ENCODE data around the gene TEDC2. TPM values are rescaled to one million over a fixed set of nuclear protein-coding genes. Genes with fewer than 3 reads are reported as not detected.

TEDC2 gene
- total RNA-seq, 1 donor from 2014 or later, result 32.2 TPM

DNA sequence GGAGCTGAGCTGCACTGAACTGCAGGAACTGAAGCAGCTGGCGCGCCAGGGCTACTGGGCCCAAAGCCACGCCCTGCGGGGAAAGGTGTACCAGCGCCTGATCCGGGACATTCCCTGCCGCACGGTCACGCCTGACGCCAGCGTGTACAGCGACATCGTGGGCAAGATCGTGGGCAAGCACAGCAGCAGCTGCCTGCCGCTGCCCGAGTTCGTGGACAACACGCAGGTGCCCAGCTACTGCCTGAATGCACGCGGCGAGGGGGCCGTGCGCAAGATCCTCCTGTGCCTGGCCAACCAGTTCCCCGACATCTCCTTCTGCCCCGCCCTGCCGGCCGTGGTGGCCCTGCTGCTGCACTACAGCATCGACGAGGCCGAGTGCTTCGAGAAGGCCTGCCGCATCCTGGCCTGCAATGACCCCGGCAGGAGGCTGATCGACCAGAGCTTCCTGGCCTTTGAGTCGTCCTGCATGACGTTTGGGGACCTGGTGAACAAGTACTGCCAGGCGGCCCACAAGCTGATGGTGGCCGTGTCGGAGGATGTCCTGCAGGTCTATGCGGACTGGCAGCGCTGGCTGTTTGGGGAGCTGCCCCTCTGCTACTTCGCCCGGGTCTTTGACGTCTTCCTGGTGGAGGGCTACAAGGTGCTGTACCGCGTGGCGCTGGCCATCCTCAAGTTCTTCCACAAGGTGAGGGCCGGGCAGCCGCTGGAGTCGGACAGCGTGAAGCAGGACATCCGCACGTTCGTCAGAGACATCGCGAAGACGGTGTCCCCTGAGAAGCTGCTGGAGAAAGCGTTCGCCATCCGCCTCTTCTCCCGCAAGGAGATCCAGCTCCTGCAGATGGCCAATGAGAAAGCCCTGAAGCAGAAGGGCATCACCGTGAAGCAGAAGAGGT, 36.6 kb downstream of the TEDC2 start:
- H3K4me1 Mint-ChIP-seq (ENCODE audit: low read depth), result peaks cover 2% of the 10 kb centered on the region
- TF ChIP-seq, protein P1, sequence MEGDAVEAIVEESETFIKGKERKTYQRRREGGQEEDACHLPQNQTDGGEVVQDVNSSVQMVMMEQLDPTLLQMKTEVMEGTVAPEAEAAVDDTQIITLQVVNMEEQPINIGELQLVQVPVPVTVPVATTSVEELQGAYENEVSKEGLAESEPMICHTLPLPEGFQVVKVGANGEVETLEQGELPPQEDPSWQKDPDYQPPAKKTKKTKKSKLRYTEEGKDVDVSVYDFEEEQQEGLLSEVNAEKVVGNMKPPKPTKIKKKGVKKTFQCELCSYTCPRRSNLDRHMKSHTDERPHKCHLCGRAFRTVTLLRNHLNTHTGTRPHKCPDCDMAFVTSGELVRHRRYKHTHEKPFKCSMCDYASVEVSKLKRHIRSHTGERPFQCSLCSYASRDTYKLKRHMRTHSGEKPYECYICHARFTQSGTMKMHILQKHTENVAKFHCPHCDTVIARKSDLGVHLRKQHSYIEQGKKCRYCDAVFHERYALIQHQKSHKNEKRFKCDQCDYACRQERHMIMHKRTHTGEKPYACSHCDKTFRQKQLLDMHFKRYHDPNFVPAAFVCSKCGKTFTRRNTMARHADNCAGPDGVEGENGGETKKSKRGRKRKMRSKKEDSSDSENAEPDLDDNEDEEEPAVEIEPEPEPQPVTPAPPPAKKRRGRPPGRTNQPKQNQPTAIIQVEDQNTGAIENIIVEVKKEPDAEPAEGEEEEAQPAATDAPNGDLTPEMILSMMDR (IDR thresholded peaks at IDR 0.05; ENCODE audit: unreplicated experiment), result no peak
- H3K9me3 Mint-ChIP-seq (ENCODE audit: low read depth), result no peaks in the 10 kb centered on the region
- H3K27me3 Mint-ChIP-seq, result no peaks in the 10 kb centered on the region
- no peak overlapping the region for H3K4me3 Mint-ChIP-seq (ENCODE audit: low read depth)
- H3K27ac Mint-ChIP-seq, result no peak overlapping the region
- H3K36me3 Mint-ChIP-seq (ENCODE audit: insufficient read depth), result peaks cover 1% of the 10 kb centered on the region
- no peak for DNase-seq (ENCODE audit: low spot score, unreplicated experiment)

DNA sequence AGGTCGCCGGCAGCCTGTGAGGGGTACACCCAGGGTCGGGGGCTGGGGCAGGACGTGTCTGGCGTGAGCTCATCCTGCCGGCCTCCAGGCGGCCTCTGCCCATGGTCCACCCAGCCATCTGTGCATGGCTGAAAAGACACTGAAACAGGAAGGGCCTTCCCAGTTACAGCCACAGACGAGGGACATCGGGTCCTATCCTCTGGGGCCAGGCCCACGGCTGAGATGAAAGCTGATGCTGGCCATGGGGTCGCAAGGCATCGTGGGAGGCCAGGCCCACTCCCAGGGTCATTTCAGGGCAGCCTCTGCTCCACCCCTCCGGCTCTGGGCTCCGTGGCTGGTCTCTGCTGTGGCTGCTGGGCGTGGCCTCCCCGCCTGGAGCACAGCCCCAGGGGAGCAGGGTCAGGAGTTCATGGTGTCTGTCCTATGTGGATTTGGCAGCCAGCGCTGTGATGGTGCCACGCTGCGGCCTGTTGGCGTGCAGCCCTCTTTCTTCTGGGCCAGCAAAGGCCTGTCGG, 37.3 kb downstream of the TEDC2 start:
- no peak for DNase-seq (ENCODE audit: low spot score, unreplicated experiment)
- Mint-ChIP-seq H3K27ac (no peak overlapping the region), H3K27me3 (no peaks in the 10 kb centered on the region), H3K9me3 (ENCODE audit: low read depth) (no peaks in the 10 kb centered on the region), H3K36me3 (ENCODE audit: insufficient read depth) (peaks cover 1% of the 10 kb centered on the region), H3K4me3 (ENCODE audit: low read depth) (no peak overlapping the region), H3K4me1 (ENCODE audit: low read depth) (peaks cover 2% of the 10 kb centered on the region)
- TF ChIP-seq, protein P1 (IDR thresholded peaks at IDR 0.05; ENCODE audit: unreplicated experiment), result no peak

DNA sequence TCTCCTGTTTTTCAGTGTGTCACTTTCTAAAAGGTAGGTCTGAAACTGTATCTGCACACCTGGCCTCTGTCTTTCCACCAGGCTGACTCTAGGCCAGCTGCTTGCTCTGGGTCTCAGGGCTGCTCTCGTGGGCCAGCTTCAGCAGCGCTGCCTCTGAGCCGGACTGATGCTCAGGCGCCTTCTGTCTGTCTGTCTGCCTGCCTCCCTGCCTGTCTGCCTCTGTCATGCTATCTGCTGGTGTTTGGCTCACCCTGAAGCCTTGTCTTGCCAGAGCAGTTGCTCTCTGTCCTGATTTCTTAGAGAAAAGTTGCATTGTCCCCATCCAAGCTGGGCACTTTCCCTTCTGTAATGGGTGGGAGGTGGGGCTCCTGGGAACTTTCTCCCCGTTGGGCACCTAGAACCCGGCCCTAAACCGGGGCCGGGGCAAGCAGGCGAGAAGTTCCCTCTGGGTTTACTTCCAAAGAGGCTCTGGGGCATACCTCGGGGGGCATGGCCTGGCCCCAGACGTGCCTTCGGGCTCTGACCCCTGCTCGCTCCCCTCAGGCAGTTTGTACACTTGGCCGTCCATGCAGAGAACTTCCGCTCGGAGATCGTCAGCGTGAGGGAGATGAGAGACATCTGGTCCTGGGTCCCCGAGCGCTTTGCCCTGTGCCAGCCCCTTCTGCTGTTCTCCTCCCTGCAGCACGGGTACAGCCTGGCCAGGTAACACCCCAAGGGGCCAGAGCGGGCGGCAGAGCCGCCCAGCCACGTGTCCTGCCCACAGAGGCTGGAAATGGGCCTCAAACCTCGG, 38.0 kb downstream of the TEDC2 start:
- TF ChIP-seq, protein P1 (IDR thresholded peaks at IDR 0.05; ENCODE audit: unreplicated experiment), result no peak
- Mint-ChIP-seq H3K27me3 (no peaks in the 10 kb centered on the region), H3K9me3 (ENCODE audit: low read depth) (no peaks in the 10 kb centered on the region), H3K36me3 (ENCODE audit: insufficient read depth) (peaks cover 1% of the 10 kb centered on the region), H3K4me1 (ENCODE audit: low read depth) (no peaks in the 10 kb centered on the region), H3K4me3 (ENCODE audit: low read depth) (no peak overlapping the region), H3K27ac (no peak overlapping the region)
- DNase-seq (ENCODE audit: low spot score, unreplicated experiment), result no peak

DNA sequence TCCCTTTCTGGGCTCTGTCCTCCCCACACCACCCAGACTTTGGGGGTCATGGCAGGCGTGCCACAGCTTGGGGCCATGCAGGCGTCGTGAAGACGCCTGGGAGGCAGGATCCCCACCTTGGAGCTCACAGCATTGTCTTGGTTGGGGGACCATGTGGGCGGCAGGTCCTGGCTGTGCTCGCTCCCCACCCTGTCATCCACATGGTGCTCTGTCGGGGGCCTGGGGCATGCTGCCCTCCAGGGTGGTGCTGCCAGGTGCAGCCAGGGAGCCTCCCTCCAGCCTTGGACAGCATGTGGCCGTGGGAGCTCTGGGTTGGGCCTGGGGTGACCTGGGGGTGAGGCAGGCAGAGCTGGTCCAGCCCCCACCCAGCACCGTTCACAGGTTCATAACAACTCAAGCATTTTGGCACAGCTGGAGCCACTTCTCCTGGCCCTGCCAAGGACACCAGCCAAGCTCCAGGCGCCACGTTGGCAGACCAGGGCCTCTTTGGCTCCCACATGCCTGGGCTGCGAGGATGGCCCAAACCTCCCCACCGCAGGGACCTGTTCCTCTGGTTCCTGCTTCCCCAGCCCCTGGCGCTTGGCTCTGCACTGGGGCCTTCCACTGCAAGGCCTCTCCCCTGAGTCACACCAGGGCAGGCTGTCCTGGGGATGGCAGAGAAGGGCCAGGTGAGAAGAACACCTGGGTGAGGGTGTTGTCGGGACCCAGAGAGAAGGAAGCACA, 38.8 kb downstream of the TEDC2 start:
- TF ChIP-seq, protein P1 (IDR thresholded peaks at IDR 0.05; ENCODE audit: unreplicated experiment), result no peak

DNA sequence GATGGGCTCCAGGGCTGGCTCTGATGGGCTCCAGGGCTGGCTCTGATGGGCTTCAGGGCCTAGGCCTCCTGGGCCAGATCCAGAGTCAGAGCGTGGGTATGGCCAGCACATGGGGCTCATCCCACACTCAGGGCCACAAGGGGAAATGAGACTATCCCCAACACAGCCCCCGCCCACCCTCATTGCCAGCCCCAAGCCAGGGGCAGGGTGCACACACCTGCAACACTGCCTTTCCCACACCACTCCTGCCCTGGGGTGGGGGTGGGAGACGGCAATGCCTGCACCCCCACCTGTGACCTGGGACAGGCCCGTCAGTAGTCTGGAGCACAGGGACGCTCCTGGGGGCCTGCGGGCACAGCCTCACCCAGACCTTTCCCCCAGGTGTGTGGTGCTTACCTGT, 39.5 kb downstream of the TEDC2 start:
- H3K9me3 Mint-ChIP-seq (ENCODE audit: low read depth), result no peaks in the 10 kb centered on the region
- no peaks in the 10 kb centered on the region for H3K4me1 Mint-ChIP-seq (ENCODE audit: low read depth)
- no peak overlapping the region for H3K27ac Mint-ChIP-seq
- H3K36me3 Mint-ChIP-seq (ENCODE audit: insufficient read depth), result peaks cover 1% of the 10 kb centered on the region
- H3K27me3 Mint-ChIP-seq, result no peaks in the 10 kb centered on the region
- TF ChIP-seq, protein P1 (IDR thresholded peaks at IDR 0.05; ENCODE audit: unreplicated experiment), result no peak
- no peak overlapping the region for H3K4me3 Mint-ChIP-seq (ENCODE audit: low read depth)
- no peak for DNase-seq (ENCODE audit: low spot score, unreplicated experiment)

More for the DNA sequence above, 38.8 kb downstream of the TEDC2 start:
- no peak for DNase-seq (ENCODE audit: low spot score, unreplicated experiment)
- Mint-ChIP-seq H3K4me3 (ENCODE audit: low read depth) (no peak overlapping the region), H3K27me3 (no peaks in the 10 kb centered on the region), H3K9me3 (ENCODE audit: low read depth) (no peaks in the 10 kb centered on the region), H3K36me3 (ENCODE audit: insufficient read depth) (peaks cover 1% of the 10 kb centered on the region), H3K27ac (no peak overlapping the region), H3K4me1 (ENCODE audit: low read depth) (no peaks in the 10 kb centered on the region)
